Erythroblast (primary cell): ENCODE data around the gene PNLIPRP2.

ENCODE experiments used
- GATA1 ChIP-seq: IDR thresholded peaks from 2 replicates; pipeline ENCODE4 v1.6.1; 2011; ENCODE audit warnings: low read depth, mild to moderate bottlenecking, control low read depth, low read length, moderate library complexity
- POLR2A ChIP-seq: IDR thresholded peaks from 2 replicates; pipeline ENCODE4 v1.6.1; 2011; ENCODE audit warnings: mild to moderate bottlenecking, low read length

- TF ChIP-seq POLR2A = no peak
- TF ChIP-seq GATA1 = no peak
These were observed 17.9 kb upstream of the PNLIPRP2 start for GRCh38 chr10:116602648-116603400.
